ENCODE measurements around the gene PLB1.

Gene PLB1, protein sequence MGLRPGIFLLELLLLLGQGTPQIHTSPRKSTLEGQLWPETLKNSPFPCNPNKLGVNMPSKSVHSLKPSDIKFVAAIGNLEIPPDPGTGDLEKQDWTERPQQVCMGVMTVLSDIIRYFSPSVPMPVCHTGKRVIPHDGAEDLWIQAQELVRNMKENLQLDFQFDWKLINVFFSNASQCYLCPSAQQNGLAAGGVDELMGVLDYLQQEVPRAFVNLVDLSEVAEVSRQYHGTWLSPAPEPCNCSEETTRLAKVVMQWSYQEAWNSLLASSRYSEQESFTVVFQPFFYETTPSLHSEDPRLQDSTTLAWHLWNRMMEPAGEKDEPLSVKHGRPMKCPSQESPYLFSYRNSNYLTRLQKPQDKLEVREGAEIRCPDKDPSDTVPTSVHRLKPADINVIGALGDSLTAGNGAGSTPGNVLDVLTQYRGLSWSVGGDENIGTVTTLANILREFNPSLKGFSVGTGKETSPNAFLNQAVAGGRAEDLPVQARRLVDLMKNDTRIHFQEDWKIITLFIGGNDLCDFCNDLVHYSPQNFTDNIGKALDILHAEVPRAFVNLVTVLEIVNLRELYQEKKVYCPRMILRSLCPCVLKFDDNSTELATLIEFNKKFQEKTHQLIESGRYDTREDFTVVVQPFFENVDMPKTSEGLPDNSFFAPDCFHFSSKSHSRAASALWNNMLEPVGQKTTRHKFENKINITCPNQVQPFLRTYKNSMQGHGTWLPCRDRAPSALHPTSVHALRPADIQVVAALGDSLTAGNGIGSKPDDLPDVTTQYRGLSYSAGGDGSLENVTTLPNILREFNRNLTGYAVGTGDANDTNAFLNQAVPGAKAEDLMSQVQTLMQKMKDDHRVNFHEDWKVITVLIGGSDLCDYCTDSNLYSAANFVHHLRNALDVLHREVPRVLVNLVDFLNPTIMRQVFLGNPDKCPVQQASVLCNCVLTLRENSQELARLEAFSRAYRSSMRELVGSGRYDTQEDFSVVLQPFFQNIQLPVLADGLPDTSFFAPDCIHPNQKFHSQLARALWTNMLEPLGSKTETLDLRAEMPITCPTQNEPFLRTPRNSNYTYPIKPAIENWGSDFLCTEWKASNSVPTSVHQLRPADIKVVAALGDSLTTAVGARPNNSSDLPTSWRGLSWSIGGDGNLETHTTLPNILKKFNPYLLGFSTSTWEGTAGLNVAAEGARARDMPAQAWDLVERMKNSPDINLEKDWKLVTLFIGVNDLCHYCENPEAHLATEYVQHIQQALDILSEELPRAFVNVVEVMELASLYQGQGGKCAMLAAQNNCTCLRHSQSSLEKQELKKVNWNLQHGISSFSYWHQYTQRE (N-terminal part only)

DNA sequence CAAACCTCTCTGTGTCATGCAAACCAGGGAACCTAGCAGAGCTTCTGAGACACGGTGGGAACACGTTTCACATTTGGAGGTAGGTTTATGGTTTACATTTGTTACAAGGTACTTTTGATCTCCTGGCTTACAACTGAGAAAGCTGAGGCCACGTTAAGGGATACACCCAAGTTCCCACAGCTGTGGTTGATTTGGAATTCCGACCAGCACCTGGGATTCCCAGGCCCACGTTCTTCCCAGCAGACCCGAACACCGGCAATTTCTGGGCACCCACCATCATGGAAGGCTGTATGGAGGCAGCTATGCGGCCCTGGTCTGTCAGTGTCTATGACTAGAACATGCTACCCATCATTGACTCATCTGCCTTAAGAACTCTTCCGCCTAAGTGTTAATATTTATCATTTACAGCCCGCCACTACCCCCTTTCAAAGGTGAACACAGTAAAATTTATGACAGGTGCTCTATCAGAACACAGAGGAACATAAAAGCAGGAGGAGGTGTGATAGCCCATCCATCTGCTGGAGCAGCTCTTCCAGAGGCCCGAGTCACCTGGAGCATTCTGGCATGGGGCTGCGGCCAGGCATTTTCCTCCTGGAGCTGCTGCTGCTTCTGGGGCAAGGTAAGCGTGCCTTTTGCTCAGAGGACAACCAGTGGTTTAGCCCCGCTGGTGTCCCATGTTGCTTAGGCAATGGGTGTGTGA is at the start of gene PLB1:
Gene PLB1, plus strand, starts transcription at position 510 of the 700 bp plus-strand sequence. Its CDS starts 55 bp downstream, at position 565.
- DNase-seq (ENCODE audit: low read depth in 2 of 2), result no peak

DNA sequence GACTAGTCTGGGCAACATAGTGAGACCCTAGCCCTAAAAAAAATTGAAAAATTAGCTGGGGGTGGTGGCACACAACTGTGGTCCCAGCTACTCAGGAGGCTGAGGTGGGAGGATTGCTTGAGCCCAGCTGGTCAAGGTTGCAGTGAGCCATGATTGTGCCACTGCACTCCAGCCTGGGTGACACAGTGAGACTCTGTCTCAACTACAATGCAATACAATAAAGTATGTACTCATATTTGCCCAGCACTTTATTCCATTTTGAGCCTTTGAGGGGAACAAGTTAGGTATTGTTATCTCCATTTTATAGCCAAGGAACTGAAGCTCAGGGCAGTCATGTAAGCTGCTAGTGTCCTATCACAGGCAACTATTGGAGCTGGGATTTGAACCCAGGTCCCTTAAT is 49.3 kb upstream of the PLB1 start:
- DNase-seq (ENCODE audit: low read depth in 2 of 2), result no peak

DNA sequence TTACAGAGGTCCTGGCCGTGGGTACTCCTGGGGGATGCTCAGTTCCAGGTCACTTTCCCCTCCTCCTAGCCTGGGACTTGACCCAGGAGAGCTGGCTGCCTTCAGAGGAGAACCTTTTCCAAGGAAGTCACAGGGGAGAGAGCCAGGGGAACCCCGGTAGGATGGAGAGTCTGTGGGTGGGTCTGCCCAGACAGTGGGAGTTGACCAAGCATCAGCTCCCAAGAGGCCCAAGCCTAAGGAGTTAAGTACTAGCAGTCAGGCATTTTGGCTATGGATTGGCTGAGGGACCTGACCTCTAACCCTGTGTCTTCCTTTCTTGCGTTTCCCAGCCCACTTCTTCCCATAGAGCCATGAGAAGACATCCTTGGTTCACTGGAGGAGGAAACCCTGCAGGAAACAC is 48.8 kb upstream of the PLB1 start:
- no peak for DNase-seq (ENCODE audit: low read depth in 2 of 2)

DNA sequence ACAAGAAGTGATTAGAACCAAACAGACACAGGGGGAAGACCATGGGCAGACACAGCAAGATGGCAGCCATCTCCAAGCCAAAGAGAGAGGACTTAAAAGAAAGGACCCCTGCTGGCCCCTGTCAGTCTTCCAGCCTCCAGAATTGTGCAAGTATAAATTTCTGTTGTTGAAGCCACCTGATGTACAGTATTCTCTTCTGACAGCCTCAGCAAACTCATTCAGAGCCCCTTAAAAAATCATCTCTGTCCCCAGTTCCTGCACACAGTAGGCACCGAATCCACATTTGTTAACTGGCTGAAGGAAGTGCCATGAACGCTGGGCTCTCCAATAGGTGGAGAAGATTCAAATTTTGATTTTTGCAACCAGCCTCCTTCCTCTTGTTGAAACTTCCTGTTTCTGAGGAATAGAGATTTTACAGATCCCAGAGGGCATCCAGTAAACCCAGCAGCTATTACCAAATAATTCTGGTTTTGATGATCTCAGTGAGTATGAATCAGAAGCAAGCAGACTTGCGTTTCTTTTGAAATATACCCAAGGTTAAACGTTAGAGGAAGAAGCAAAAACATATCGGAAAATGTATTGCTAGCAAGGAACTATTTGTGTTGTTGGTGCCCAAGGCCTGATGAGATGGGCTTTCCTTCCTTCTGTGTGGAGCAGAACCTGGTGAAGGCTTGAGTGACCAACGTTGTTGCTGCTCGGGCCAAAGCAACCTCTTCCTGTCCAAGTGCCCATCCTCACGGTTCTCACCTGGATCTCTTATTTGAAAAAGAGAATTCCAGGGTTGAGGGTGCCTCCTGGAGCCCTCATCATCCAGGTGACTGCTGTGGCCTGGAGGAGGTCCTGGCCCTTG is 47.7 kb upstream of the PLB1 start:
- no peak for DNase-seq (ENCODE audit: low read depth in 2 of 2)

DNA sequence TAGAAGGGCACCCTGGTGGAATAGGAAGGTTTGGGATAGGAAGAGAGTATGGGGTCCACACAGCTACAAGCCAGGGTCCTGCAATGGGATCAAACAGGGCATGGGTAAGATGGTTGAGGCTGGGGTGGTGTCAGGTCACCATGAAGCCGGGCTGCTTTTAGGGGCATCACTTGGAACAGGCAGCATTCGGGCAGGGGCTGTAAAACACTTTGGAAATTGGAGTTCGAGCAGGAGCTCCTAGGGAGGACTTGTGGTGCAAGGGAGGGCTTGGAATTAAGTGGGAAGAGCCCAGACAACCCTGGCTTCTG is 47.1 kb upstream of the PLB1 start:
- DNase-seq (ENCODE audit: low read depth in 2 of 2), result no peak

DNA sequence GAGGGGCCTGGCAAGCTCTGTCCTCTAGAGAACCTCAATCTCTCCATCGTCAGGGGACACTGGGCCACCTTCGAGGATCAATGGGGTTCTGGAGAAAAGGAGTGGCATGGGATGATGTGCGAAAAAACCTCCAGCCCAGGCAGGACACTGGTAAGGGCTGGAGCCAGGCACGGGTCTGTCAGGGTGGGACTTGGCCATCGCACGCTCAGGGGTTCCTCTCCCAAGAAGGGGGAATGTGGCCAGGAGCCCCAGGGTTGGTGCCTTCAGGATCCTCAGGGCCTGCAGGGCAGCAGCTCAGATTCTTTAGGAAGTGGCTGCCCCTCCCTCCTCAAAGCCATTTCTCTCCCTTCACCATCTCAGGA is 46.8 kb upstream of the PLB1 start:
- no peak for DNase-seq (ENCODE audit: low read depth in 2 of 2)

DNA sequence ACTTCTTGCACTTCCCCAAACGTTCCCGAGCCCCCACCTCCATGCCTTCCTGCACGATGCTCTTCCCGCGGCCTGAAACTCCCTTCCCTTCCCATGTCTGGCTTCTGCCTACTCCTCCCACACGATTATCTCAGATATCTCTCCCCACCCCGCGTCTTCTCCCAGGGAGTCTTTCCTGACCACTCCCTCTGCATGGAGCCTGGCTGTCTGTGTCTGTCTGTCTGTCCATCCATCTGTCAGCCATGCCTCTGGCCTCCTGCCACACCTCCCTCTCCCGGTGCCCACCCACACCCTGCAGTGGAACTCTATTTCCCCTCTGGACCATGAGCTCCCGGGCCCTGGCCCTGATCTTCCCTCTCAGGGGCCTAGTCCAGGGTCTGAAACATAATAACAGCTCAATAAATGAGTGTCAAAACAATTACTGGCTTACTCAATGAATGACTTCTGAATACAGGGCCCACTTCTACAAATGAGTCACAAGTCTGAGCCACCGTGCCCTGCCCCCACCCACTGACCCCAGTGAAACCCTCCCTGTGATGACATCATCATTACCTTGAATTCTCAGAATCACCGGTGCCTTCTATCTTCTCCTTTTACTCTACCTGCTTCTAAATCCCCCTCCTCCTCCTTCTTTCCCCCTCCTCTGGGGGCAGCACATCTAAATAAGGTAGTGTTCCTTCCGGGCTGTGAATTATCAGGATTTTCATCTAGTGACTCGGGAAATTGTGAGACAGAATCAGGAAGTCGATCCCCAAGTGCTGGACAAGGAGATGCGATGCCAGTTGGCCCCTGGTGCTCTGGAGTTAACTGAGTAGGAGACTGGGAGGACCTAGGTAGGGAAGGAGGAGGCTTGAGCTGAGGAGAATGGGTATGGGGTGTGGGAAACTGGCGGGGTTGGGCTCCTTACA is 46.1 kb upstream of the PLB1 start:
- peak; percentile 58 to 68 for DNase-seq (ENCODE audit: low read depth in 2 of 2)

DNA sequence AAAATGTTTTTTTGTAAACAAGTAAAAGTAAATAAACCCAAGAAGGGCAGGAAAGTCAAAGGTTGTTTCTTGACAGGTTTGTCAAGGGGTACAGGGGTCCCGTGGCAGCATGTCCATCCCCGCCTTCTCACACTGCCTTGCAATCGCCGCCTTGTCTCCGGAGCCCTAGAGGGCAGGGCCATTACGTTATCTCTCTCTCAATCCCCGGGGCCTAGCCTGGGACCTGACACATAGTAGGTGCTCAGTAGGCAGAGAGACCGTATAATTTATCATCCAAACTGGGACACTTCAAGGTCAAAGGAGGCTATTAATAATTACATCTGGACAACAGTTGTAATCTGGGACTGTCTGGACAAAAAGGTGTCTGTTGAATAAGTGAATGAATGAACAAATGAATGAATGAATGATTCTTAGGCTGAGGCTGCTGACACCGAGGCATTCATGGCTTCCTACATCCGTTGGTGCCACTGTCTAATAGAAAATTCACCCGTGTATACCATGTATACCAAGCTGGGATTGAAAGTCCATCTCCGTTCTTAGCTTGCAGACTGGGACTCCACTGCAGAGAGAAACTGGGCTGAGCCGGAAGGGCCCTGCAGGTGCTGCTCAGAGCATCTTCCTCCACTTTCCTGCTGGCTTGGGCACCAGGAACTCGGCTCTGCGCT is 44.8 kb upstream of the PLB1 start:
- DNase-seq (ENCODE audit: low read depth in 2 of 2), result no peak

DNA sequence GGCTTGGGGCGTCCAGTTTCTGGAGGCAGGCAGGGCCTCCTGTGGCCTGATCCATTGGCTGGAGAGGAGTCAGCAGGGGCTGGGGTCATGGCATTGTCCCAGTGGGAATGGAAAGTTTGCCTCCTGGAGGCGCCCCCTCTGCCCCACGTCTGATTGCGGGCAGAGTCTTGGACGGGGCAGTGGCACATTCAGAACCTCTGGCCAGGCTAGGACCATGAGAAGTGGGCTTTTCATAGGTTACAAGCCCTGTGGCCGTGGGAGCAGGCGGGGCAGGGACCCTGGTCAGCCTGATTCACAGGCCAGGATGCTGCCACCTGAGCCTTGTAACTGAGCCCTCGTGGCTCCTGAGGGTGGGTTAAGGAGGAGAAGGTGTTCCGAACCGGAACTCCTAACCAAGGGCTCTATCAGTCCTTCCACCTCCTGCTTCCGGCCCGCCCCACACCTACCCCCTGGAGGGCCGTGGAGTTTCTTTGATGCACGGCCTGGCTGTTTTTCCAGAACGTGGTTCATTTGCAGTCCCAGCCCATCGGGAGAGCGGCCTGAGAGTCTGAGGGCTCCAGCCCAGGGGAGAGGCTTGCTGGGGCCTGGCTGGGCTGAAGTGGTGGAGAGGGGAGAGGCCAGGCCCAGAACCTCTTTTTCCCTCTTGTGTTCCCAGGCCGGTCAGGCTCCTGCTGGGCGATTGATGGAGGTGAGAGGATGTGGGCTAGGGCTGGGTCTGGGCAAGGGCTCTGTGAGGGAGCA is 43.9 kb upstream of the PLB1 start:
- DNase-seq (ENCODE audit: low read depth in 2 of 2), result no peak

DNA sequence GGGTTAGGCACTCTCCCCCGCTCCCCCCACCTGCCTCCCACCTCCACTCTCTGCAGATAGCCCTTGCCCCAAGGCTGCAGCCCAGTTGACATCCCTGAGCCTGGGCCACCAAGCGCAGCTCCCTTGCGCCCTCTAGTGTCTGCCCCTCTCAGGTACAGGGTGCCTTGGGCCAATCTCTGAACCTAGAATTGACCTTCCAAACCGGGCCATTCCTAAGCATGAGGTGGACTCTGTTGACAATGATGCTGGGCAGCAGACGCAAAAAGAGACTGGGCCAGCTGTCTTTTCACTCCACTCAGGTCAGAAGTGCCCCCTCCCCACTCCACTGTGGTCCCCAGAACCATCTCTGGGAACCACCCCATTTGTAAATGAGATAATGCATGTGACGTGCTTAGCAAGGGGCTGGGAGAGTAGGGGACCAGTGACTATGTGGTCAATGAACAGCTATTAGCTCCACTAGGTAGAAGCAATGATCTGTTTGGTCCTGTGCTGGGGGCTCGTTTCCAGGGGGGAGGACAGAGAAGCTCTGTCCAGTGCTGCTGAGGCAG is 43.3 kb upstream of the PLB1 start:
- peak; percentile 63 for DNase-seq (ENCODE audit: low read depth in 2 of 2)

DNA sequence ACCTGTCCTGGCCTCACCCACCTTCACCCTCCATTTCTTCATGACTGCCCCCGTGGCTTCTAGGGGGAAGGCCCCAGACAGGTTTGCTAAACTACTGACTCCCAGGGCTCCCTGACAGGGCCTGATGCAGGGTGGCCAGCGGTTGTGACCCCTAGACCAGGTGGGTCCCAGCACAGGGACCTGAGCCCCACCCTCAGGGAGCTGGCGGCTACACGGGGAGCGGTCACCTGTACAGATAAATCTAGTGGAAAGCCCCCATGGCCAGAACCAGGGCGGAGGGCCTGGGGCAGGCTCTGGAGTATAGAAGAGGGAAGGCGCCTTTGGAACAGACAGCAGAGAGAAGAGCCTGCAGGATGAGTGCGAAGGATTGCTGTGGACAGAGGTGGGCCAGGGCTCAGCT is 42.5 kb upstream of the PLB1 start:
- no peak for DNase-seq (ENCODE audit: low read depth in 2 of 2)

DNA sequence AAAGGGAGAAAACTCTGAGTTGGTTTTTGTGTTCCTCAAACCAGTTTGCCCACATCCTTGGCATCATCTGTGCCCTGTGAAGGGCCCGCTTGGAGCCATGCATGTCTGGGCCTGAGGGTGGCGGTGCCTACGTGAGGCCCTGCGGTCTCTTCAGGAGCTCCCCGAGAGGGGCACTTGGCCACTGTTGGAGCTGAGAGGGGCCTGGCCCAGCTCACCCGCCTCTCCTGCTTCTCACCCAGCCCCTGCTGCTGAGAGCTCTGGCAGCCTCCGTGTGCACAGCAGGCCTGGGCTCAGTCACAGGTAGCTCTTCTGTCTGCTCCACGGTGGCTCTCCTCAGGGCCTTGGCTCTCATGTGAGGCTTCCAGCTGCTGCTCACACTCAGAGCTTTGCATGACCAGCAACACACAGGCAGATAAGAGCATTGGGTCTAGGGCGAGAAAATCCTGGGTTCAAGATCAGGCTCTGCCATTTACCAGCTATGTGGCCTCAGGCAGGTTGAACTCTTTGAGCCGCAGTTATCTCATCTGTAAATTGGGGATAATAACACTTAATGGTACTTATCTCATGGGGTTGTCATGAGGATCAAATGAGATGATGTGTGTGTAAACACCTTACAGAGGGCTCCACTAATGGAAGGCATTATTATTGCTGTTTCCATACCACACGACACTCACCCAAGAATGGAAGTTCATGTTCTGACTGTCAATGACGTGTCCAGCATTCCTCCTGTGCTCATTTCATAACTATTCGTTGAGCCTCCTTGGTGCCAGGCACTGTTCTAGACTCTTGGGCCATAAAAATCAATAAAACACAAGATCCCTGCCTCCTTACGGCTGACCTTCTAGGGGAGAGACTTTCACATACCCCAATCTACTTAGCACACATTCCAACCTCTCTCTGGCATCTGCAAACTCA is 41.6 kb upstream of the PLB1 start:
- no peak for DNase-seq (ENCODE audit: low read depth in 2 of 2)

DNA sequence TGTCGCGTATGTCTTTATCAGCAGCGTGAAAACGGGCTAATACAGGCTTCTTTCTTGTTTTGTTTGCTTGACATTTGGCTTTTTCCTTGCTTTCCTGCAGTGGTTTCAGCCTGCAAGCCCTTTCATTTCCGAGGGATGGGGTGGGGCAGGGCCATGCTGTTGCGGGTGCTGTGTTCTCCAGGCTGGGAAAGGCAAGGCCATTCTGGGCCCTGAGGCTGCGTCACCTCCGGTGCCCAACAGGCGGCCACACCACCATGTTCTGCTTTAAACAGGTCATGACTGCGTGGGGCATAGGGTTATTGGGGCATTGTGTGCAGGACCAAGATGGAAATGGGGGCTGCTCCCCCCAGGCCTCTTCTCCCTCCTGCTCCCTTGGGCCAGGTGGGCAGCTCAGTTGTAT is 38.6 kb upstream of the PLB1 start:
- DNase-seq (ENCODE audit: low read depth in 2 of 2), result no peak

DNA sequence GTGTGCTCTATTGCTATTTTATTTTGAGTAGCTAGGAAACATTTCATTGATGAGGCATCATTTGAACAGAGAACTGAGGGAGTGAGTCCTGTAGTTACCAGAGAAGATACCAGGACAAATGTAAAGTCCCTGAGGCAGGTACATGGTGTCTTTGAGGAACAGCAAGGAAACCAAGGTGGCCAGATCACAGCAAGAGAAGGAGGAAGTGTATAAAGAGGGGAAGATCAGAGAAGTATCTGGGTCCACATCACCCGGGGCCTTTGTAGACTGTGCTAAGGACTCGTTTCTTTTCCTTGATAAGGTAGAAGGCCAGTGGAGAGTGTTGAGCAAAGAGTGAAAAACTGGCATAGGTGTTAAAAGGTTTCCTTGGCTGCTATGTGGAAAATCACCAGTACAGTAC is 34.8 kb upstream of the PLB1 start:
- DNase-seq (ENCODE audit: low read depth in 2 of 2), result no peak

DNA sequence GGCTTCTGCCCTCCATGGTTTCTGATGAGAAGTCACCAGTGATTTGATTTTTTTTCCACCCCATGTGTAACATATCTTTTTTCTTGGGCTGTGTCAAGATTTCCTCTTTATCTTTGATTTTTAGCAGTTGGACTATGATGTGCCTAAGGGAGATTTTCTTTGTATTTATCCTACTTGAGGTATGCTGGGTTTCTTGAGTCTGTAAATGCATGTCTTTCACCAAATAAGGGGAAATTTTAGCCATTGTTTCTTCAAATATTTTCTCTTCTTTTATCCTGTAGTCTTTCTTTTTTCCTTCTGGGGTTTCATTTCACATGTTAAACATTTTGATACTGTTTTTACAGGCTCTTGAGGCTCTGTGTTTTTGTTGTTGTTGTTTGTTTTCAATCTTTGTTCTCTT is 33.7 kb upstream of the PLB1 start:
- no peak for DNase-seq (ENCODE audit: low read depth in 2 of 2)

DNA sequence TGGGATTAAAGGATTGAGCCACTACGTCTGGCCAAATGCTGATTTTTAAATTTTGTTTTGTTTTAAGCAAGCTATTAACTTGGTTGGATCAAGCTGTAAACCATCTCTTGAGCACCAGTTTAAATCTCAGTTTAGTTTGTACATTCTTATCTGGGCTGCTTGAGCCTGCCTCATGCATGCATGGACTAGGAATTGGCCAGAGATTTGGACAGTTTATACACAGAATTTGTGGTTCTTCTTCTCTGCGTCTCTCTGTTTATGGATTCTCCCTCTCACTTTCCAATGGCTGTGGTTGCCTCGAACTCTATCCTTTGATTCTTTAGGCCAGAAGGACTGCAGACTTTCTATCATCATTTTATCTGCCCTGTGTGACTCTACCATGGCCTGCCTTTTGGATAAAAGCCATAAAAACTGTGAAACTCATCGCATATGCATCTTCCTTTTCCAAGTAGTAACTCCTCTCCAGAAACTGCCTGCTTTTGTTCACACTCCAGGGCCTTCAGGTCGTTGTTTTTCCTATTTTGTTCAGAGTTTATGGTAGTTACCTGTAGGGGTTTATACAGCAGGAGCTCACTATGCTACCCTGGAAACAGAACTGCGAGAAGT is 32.5 kb upstream of the PLB1 start:
- no peak for DNase-seq (ENCODE audit: low read depth in 2 of 2)

DNA sequence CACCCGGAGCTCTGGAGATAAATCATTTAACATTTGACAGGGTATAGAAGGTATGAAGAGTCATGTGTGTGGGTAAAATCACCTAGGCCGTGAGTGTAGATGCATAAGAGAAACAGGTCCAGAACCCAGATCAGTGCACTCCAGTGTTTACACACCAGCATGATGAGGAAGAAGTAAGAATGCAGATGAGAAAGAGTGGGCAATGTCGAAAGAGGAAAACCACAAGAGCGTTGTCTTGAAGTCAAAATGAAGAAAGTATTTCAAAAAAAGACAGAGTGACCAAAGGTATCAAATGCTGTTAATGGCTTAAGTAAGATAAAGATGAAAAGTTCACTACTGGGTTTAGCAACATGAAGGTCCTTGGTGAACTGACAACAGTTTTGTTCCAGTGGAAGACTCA is 32.0 kb upstream of the PLB1 start:
- DNase-seq (ENCODE audit: low read depth in 2 of 2), result no peak

Data from activated CD8-positive, alpha-beta memory T cell treated with anti-CD3 and anti-CD28 coated beads for 4 hours (primary cell).